Large intestine (tissue), 3 donors: ENCODE results near the gene HDGFL2. TPM values are rescaled to one million over a fixed set of nuclear protein-coding genes. Genes with fewer than 3 reads are reported as not detected.

ENCODE experiments used
- DNase-seq, 2 donors: peaks; one replicate each; pipeline versions ENCODE4 v3.0.0 to v3.0.0-alpha.2; 2013
- H3K27ac ChIP-seq: one replicate; pipeline ENCODE4 v1.5.1; 2013; ENCODE audit warnings: low read length
- H3K27me3 ChIP-seq: 2 replicates; pipeline ENCODE4 v1.6.1; 2013; ENCODE audit warnings: low read length; ENCODE audit not compliant: control insufficient read depth, insufficient read depth
- H3K36me3 ChIP-seq: 2 replicates; pipeline ENCODE4 v1.6.1; 2013; ENCODE audit warnings: low read length; ENCODE audit not compliant: control insufficient read depth, insufficient read depth
- H3K4me1 ChIP-seq: one replicate; pipeline ENCODE4 v1.6.1; 2013; ENCODE audit warnings: low read length; ENCODE audit not compliant: control insufficient read depth, insufficient read depth
- H3K4me3 ChIP-seq: one replicate; pipeline ENCODE4 v1.5.1; 2013; ENCODE audit warnings: low read length
- H3K9me3 ChIP-seq: one replicate; pipeline ENCODE4 v1.6.1; 2013; ENCODE audit warnings: mild to moderate bottlenecking, low read depth, low read length, moderate library complexity; ENCODE audit not compliant: control insufficient read depth
- WGBS: methylation state at CpG from one replicate; pipeline ENCODE4 v1.1.5; 2013; ENCODE audit warnings: low lambda C conversion rate; ENCODE audit not compliant: insufficient coverage; 5-methylcytosine and 5-hydroxymethylcytosine counted together
- polyA plus RNA-seq: library from polyadenylated mRNA; unstranded; fragments of 120-200 nt; gene quantifications from one replicate; pipeline ENCODE4 v1.2.1, GENCODE V29; 2013

The HDGFL2 gene
- polyA plus RNA-seq, 1 donor = 45.6 TPM

DNA sequence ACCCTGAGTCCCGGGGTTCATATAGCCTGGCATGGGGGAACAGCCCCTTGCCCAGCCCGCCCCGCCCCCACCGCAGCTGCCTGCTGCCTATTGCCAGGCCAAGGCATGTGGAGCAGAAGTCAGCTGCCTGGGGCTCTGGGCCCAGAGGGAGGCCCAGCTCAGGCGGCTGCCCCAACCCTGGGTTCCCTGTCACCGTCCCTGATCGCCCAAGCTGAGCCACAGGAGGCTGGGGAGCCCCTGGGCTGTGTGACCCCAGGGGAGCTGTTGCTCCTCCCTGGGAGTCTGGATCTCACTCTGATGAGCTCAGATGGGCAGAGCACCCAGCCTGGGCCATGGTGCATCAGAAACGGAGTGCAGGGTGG, 44.8 kb downstream of the HDGFL2 start:
- Histone ChIP-seq H3K27ac (no peak overlapping the region), H3K36me3 (no peaks in the 10 kb centered on the region), H3K9me3 (no peaks in the 10 kb centered on the region), H3K4me3 (no peak overlapping the region), H3K4me1 (no peaks in the 10 kb centered on the region), H3K27me3 (peaks cover 2% of the 10 kb centered on the region)
- no CpG with 5 or more reads among the region's 8 CpGs for WGBS
- DNase-seq = no peak

DNA sequence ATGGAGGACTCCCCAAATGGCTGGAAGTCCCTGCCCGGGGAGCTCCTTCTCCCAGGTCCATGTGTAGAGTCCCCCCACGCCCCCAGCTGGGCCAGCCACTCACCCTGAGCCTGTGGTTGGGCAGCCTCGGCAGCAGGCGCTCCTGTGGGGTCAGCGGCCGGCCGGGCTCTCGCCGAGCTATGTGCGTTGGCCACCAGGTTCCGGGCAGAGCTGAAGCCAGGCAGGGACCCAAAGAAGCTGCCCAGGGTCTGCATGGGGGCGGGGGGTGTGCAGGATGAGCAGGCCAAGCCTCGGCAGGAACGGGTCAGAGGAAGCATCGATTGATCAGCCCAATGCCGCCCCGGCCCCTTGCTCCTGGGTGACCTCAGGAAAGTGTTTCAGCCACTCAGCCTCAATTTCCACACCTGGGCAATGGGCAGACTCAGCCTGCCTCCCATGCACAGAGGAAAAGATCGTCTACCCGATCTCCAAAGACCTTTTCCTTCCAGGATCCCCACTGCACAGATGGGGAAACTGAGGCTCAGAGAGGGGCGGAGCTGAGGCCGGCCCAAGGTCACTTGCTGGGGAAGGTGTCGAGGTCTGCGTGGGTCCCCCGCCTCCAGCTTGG, 45.5 kb downstream of the HDGFL2 start:
- H3K4me3 ChIP-seq = no peak overlapping the region
- peaks cover 2% of the 10 kb centered on the region for H3K27me3 ChIP-seq
- no peak for DNase-seq
- WGBS = no CpG with 5 or more reads among the region's 24 CpGs
- no peaks in the 10 kb centered on the region for H3K4me1 ChIP-seq
- H3K9me3 ChIP-seq = no peaks in the 10 kb centered on the region
- H3K27ac ChIP-seq = no peak overlapping the region
- H3K36me3 ChIP-seq = no peaks in the 10 kb centered on the region

DNA sequence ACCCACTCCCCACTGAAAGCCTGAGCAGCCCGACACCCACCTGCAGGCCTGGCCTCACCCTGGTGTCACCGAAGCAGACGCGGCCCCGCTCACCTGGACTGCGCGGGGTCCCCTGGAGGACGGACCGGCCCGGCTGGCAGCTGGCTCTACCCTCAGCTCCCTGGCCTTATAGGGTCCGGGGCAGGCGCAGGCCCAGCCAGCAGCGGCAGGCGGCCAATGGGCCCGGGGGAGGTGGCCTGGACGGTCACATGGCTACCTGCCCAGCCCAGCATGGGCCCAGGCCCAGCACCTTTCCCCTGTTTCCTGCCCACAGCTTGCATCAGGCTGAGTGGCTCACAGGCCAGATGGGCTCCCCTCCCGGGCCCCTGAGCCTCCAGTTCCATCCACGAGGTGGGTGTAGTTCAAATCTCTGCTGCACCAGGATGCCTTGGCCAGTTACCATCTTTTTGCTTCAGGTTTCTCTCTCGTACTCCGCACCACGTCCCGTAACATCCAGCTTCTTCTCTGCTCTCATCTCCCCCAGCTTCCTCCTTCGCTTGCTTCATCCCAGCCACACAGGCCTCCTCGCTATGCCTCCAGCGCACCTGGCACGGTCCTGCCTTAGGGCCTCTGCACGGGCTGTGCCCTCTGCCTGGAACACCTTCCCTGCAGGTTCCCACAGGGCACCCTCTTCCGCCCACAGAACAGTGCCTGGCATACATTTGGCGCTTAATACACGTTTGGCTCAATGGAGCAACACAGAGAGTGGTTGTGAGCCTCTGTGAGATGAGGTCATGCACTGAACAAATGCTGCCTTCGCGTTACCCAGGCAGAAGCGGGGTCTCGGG, 46.5 kb downstream of the HDGFL2 start, which contains the start of gene PLIN4:
TSS of gene PLIN4 (minus strand) at position 142 of the 827 bp plus-strand sequence. CDS start 214 bp downstream, outside the sequence.
- Histone ChIP-seq H3K9me3 (no peaks in the 10 kb centered on the region), H3K4me3 (no peak within 1 kb of the TSS), H3K27me3 (peaks cover 2% of the 10 kb centered on the region), H3K36me3 (no peaks in the 10 kb centered on the region), H3K27ac (peak within 1 kb of the TSS; percentile 40), H3K4me1 (no peaks in the 10 kb centered on the region)
- WGBS = 80% methylated on average over 1 of the region's 34 CpGs
- DNase-seq = no peak

DNA sequence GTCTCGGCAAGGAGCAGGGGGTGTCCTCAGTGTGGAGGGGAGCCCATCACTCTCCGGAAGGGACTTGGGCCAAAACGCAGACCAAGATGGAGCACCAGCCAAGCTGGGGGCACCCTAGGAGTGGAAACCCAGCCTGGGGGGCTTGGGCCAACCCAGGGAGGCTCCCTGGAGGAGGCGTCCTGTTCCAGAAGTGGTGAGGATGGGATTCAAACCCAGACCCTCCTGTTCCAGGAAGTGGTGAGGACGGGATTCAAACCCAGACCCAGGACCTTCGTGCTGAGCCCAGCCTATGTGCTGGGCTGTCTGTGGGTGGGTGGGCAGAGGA, 47.0 kb downstream of the HDGFL2 start:
- no peaks in the 10 kb centered on the region for H3K36me3 ChIP-seq
- H3K4me3 ChIP-seq = no peak overlapping the region
- no peaks in the 10 kb centered on the region for H3K9me3 ChIP-seq
- DNase-seq = no peak
- H3K4me1 ChIP-seq = no peaks in the 10 kb centered on the region
- peaks cover 2% of the 10 kb centered on the region for H3K27me3 ChIP-seq
- H3K27ac ChIP-seq = peak overlapping the region; percentile 40
- no CpG with 5 or more reads among the region's 6 CpGs for WGBS

DNA sequence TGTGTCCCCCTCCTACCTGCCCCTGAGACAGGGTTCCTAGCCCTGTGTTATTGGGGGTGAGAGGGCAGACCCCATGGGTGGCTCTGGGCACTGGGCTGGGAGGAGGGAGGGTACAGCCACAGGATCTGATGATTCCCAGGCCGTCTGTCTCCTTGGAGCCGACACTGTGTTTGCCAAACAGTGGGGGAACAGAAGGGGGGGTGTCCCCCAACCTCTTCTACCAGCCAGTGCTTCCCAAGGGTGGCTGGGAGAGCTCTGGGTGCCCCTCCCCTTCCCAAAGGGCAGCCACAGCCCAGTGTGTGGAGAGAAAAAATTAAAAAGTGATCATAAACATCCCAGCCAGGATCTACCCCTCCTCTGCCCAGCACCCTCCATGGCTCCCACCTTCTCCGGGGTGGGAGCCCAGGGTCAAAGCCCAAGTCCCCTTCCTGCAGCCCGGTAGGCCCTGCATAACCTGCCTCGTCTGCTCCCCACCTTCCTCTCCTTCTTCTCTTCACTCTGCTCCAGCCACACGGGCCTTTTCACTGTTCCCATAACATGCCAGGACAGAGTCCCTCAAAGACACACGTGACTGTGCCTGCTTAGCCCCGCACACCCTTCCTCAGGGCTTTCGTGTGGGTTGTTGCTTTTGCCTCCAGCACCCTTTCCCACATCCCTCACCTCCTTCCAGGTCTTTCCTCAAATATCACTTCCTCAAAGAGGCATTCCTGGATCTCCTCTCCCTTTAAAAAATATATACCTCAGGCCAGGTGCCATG, 47.6 kb downstream of the HDGFL2 start:
- no CpG with 5 or more reads among the region's 9 CpGs for WGBS
- H3K27me3 ChIP-seq = peaks cover 2% of the 10 kb centered on the region
- H3K4me1 ChIP-seq = no peaks in the 10 kb centered on the region
- H3K27ac ChIP-seq = peak overlapping the region; percentile 40
- no peaks in the 10 kb centered on the region for H3K36me3 ChIP-seq
- no peaks in the 10 kb centered on the region for H3K9me3 ChIP-seq
- DNase-seq = peak in 1 of 2 donors; percentile 32
- H3K4me3 ChIP-seq = no peak overlapping the region

DNA sequence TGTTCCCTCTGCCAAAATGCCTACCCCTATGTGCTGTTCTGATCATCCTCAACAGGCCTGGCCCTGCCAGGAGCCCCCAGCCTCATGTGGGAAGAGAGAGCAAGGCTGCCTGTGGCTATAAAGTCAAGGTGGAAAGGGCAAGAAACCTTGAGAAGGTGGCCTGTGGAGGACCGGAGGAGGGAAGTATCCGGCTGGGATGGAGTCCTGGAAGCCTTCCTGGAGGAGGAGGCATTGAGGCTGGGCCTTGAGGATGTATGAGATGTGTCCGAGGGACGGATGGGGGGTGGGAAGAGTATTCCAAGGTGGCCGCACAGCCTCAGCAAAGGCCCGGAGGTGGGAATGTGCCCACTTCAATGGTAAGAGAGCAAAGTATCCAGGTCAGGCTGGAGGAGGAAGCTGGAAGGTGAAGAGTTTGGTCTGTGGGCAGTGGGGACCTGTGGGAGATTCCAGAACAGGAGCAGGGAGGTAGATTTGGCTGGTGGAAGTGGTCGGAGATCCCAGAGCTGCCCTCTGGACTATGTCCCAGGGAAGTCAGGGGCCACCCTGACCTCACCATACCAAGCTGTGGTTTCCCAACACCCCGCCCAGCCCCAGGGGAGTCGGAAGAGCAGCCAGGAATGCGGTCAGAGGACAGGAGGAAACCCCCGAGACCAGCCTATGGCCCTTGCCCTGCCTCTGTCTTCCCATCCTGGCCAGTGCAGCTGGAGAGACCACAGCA, 49.2 kb downstream of the HDGFL2 start:
- Histone ChIP-seq H3K4me1 (no peaks in the 10 kb centered on the region), H3K36me3 (no peaks in the 10 kb centered on the region), H3K27ac (no peak overlapping the region), H3K9me3 (no peaks in the 10 kb centered on the region), H3K27me3 (peaks cover 2% of the 10 kb centered on the region), H3K4me3 (no peak overlapping the region)
- DNase-seq = no peak
- WGBS = no CpG with 5 or more reads among the region's 11 CpGs

DNA sequence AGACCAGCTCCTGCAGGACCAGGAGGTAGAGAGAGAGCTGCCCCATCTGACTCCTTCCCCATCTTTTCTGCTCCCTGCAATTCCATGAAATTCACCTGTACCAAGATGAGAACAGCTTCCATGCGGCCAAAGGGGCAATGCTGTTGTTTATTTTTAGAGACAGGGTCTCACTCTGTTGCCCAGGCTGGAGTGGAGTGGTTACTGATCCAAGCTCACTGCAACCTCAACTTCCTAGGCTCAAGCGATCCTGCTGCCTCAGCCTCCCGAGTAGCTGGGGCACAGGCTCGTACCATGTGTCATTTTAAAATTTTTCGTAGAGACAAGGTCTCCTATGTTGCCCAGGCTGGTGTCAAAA, 49.8 kb downstream of the HDGFL2 start:
- no peak overlapping the region for H3K27ac ChIP-seq
- no peaks in the 10 kb centered on the region for H3K27me3 ChIP-seq
- H3K4me3 ChIP-seq = no peak overlapping the region
- H3K9me3 ChIP-seq = no peaks in the 10 kb centered on the region
- no peaks in the 10 kb centered on the region for H3K4me1 ChIP-seq
- no CpG with 5 or more reads among the region's 5 CpGs for WGBS
- no peak for DNase-seq
- H3K36me3 ChIP-seq = no peaks in the 10 kb centered on the region

DNA sequence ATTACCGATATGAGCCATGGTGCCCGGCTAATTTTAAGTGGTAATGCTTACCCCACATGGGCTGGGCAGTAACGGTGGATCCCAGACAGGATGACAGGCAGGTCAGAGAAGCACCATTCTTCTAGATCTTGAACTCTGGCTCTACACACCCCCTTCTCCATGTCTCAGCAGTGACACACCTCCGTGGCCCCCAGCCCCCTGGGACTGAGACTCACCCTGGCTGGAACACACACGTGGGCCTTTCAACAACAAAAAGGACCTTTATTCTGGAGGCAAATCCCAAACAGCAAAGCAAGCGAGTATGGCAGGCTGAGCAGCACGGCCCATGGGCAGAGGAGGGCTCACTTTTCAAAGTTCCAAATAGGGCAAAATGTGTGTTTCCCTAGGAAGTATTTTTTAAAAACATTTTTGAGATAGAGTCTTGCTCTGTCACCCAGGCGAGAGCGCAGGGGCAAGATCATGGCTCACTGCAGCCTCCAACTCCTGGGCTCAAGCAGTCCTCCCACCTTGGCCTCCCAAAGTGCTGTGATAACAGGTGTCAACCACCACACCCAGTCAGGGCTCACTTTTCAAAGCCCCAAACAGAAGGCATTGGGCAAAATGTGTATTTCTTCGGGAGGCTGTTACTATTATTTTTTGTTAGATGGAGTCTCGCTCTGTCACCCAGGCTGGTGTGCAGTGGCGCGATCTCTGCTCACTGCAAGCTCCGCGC, 50.4 kb downstream of the HDGFL2 start:
- H3K27me3 ChIP-seq = no peaks in the 10 kb centered on the region
- WGBS = no CpG with 5 or more reads among the region's 15 CpGs
- no peak overlapping the region for H3K27ac ChIP-seq

DNA sequence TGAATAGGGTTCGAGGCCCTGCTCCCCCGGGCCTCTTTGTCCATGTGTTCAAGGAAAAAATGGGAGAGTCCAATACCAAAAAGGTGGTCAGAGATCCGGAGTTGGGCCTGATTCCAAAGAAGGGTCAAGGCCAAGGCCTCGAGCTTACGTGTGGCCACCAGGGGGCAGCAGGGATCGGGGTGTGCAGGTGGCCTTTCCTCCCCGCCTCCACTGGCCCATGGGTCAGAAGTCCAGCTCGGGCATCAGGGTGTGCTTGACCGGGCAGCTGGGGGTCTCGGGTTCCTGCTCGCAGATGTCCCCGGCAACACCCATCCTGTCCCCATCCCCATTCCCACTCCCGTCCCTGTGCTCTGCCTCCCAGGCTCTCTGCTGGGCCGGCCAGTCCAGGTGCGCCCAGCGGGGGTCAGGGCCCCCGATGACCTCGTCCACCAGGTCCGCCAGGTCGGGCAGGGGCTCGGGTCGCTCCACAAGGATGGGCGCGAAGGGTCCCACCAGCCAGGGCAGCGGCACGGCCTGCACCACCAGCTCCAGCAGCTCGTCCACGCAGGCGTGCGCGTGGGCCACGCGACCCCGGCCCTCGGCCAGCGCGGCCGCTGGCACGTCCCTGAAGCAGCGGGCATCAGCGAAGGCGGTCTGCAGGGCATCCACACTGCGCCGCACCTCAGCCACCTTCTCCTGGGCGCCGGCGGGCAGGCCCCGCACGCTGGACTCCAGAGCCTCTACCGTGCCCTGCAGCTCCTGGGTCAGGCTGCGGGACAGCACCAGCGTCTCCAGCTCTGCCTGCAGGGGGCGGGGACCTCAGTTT, 51.4 kb downstream of the HDGFL2 start:
- Histone ChIP-seq H3K27me3 (no peaks in the 10 kb centered on the region), H3K9me3 (no peaks in the 10 kb centered on the region), H3K36me3 (no peaks in the 10 kb centered on the region), H3K27ac (no peak overlapping the region), H3K4me1 (no peaks in the 10 kb centered on the region), H3K4me3 (no peak overlapping the region)
- 100% methylated on average over 1 of the region's 53 CpGs for WGBS
- no peak for DNase-seq

More for the DNA sequence above, 50.4 kb downstream of the HDGFL2 start:
- H3K4me1 ChIP-seq = no peaks in the 10 kb centered on the region
- H3K9me3 ChIP-seq = no peaks in the 10 kb centered on the region
- no peak overlapping the region for H3K4me3 ChIP-seq
- DNase-seq = no peak
- H3K36me3 ChIP-seq = no peaks in the 10 kb centered on the region
